KG1 (cell line): ENCODE data around the gene PPM1K.
"Not testable (repeated sequence)": the region's sequence is repeated elsewhere in the genome, so short reads cannot be mapped to it uniquely, and the experiment has no call there.

Experiments
- DNase-seq: peaks from one replicate; lab custom pipeline; 2025; lab: John Stamatoyannopoulos, UW

Gene PPM1K

DNA sequence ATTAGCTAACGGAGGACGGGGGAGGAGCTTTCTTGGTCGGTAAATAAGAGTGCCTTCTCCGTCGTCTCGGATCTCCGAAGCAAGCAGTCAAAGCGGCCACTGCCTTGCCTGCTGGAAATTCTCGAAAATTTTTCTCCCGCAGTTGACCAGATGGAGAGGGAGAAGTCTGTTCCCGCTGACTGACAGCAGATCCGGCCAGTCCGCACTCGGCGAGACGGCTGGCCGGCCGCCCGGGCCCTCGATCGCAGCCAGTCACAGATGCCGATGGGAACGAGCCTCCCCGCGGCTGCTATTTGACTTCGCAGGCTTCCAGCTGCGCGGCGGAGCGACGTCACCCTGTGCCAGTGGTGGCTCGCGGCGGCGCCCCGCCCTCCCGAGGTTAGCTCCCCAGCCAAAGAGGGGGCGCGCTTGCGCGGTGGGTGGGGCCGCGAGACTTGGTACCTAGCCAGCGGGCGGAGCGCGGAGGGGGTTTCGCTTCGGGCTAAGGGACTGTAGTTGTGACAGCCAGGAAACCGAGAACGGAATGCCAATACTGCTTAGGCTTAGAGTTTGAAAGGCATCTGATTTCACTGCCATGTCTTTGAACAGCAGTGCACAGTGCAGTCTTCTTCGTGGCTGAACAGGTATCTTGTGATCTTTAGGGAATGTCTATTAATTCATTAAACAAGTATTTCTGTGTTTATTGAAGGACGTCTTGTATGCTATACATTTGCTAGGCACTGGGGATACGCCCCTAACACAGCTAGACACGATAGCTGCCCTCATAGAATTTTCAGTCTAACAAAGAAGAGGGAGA is at the start of gene PPM1K:
Gene PPM1K (minus strand): TSS at position 123 of the 796 bp plus-strand sequence. CDS start 5,978 bp downstream, outside the sequence.
- peak; percentile 95 for DNase-seq

DNA sequence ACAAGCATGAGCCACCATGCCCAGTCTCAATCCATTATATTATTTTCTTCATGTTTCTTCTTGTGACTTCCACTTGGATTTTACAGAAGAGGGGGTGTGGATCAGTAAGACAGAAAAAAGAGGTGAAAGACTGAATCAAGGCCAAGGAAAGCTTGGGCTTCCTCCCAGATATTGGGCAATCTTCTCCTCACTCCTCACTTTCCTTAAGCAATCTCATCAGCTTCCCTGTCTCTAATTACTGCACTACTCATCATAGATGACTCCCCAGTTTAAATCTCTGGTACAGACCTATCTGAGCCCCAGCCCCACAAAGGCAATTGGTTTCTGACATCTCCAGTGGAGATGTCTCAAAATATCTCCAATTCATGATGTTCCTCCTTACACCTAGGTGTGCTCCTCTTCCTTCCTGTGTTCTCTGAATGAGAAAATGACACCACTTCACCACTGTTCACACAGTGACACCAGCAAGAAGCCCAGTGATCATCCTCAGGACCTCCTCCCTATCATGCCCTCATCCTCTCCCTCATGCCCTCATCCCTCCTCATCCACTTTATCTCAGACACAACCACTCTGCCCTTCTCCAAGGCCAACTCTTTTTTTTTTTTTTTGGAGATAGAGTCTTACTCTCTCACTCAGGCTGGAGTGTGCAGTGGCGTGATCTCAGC is 49.5 kb upstream of the PPM1K start:
- no peak for DNase-seq

DNA sequence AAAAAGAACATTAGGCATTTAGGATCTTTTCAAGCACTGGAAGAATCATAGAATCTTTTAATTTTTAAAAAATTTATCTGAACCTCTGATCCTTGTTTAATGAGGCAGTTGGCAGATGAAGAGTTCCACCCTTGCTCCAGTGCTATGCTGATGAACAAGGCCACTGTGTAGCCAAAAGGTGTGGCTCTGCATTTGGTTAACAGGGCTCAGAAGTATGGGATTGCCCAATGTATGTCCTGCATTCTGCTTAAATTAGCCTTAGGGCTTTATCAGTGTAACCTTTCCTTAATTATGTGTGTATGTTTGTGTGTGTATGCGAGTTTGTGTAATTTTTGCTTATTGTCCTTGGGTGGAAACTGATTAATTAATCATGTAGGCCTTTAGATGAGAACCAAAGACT is 43.3 kb upstream of the PPM1K start:
- no peak for DNase-seq

DNA sequence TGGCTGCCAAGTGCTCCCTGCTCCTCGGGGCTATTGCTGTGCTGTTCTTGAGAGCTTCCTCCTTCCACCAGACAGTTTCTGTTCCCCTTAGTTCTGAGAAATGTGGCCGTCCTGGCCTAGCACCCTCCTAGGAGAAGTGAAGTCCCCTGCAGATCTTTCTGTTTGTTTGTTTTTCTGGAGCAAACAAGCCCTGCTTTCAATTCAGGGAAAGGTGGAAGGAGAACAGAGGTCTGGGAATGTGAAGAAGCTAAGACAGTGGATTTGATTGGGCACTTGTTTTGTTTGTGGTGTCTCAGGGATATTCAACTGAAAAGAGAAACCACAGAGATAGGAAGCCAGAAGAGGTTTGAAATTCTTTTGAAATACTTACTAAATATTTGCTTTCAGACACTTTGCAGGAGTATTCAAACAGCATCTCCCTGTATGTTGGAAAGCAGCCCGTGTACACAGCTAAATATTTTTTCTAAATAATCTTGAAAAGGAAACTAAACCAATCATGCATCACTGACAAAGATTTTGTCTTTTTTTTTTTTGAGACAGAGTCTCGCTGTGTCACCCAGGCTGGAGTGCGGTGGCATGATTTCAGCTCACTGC is 36.5 kb upstream of the PPM1K start:
- peak; percentile 57 for DNase-seq

DNA sequence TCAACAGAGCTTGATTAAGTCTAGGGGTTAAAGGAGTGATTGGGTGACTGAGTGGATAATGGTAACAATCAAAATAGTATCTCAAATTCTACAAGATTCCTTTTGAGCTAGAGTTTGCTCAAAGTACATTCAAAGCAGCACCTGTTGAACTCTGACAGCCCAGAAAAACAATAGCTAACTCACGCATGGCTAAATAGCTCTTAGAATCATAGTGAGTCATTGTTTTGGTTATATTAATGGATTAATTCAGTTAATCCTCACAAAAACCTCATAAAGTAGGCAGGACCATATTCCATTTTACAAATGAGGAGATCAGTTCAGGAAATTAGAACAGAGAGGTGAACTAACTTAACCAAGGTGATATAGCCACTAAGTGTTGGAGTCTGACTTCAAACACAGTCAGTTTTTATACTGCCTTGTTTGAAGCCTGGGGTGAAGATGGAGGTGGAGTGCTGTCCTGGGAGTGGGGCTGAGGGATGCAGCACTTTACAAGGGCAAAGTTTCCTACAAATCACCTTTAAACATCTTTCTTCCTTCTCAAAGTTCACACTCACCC is 35.9 kb upstream of the PPM1K start:
- DNase-seq = peak; percentile 57

DNA sequence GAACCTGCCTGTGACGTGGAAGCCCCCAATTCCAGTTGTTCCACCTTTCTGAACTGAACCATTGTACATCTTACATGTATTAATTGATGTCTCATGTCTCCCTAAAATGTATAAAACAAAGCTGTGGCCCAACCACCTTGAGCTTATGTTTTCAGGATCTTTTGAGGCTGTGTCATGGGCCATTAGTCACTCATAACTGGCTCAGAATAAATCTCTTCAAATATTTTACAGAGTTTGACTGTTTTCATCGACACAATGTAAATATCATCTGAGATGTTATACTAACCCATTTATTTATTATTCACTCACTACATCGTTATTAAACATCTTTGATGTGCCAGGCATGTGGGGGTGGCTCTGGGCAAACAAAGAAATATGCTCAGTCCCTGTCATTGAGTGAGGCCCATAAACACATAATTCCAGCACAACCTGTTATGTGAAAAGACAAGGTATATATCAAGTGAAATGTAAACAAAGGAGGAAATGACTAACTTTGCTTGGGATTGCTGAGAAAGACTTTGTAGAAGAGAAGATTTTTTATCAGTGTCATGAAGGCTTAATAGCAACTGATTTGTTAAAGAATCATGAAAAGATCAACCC is 34.5 kb upstream of the PPM1K start:
- DNase-seq = no peak

DNA sequence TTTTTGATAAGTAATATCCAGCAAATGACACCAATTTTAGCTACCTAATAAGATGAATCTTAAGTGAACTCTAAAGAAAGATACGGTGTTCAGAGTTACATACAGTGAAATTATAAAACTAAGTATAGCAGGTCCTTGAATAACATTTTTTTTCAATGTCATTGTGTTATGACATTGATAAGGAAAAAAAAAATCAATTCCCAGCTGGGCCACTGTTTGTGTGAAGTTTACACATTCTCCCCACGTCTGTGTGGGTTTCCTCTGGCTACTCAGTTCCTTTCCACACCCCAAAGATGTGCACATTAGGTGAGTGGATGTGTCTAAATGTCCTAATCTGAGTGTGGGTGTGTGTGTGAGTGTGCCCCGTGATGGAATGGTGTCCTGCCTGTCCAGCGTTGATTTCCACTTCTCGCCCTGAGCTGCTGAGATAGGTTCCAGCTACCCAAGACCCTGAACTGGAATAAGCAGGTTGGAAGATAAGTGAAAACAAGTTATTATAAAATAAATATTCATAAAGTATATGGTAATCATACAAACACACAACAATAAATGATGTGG is 31.2 kb upstream of the PPM1K start:
- no peak for DNase-seq

DNA sequence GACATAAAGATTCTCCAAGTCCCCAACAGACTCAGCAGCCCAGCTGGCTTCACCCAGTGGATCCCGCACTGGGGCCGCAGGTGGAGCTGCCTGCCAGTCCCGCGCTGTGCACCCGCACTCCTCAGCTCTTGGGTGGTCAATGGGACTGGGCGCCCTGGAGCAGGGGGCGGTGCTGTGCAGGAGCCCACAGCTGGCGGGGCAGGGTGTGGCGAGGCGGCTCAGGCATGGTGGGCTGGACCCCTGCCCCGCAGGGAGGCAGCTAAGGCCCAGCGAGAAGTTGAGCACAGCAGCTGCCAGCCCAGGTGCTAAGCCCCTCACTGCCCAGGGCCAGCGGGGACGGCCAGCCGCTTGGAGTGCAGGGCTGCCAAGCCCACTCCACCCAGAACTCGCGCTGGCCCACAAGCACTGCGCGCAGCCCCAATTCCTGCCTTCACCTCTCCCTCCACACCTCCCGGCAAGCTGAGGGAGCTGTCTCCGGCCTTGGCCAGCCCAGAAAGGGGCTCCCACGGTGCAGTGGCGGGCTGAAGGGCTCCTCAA is 28.8 kb upstream of the PPM1K start:
- not testable (repeated sequence) for DNase-seq

DNA sequence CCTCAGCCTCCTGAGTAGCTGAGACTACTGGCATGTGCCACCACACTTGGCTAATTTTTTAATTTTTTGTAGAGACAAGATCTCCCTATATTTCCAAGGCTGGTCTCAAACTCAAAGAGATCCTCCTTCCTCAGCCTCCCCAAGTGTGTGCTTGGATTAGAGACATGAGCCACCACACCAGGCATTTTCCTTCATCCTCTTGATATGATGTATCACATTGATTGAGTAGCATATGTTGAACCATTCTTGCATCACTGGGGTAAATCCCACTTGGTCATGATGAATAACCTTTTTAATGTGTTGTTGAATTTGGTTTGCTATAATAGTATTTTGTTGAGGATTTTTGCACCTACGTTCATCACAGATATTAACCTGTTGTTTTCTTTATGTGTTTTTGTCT is 24.2 kb upstream of the PPM1K start:
- DNase-seq = no peak

DNA sequence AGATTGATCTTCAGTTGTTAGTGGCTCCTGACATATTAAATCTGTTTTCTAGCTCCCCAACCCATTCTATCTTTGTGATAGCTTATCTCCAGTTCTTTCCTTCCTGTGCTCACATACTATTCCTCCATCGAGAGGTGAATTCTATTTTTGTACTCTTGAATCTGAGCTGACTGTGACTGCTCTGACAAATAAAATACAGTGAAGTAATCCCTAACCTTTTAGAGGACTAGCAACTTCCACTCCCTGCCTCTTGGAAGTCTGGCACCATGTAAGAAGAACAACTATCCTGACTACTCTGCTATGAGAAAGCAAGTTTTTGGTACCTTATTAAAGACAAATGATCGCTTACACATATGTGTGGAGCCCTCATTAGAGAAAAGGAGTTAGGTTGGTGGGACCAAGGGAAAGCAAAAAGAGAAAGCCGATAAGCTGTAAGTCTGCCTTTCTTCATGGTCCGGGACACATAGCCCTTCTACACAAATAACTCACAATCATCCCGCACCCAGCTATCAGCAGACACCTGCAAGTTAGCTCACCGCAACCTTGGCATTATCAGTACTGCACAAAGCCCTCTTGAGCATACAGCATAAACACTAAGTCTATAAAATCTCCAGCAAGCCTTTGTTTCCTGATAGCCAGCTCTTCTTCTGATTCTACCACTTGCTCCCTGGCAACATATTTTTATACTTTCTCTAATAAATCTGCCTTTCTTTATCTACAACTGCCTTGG is 13.5 kb upstream of the PPM1K start:
- DNase-seq = no peak

DNA sequence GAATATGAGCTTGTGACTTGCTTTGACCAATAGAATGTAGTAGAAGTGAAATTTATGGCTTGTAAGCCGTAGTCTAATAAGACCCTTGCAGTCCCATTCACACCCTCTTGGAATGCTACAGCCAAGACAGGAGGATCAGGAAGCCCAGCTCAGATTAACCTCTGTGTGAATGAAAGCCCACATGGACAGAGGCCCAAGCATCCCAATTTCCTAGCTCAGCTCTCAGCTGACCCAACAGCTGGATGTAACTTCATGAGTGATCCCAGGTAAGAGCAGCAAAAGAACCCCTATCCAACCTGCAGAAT is 12.8 kb upstream of the PPM1K start:
- no peak for DNase-seq

DNA sequence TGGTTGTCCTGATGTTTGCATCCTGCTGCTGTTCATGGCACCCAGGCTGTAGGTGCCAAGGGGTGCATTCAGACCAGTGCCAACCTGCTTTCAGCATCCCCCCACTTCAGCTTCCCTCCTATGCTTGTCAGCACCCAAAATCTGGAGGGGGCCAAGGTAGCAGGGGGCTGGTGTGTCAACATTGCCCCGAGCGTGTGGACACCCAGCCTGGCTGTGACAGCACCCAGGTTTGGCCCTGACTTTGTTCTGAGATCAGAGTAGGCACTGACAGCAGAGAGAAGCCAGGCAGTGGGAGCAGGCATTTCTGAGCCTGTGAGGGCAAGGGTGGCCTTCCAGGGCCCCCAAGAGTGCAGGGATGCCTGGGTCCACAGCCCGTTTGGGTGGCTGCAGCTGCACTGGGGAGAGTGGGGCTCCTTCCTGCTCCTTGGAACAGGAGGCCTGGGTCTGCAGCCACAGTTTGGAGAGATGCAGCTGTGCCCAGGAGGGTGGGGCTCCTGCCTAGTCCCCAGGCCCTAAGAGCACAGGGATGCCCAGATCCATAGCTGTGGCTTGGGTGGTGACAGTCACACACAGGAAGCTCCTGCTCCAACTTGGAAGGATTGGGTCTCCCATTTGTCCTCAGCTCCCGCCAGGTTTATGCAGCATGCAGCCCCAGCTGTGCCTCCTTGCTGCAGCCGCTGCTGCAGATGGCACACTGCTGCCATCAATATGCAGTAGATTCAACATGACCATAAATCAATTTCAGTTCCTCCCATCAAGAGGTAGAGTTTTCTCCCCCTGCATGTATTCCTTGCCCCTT is 12.3 kb upstream of the PPM1K start:
- DNase-seq = no peak

DNA sequence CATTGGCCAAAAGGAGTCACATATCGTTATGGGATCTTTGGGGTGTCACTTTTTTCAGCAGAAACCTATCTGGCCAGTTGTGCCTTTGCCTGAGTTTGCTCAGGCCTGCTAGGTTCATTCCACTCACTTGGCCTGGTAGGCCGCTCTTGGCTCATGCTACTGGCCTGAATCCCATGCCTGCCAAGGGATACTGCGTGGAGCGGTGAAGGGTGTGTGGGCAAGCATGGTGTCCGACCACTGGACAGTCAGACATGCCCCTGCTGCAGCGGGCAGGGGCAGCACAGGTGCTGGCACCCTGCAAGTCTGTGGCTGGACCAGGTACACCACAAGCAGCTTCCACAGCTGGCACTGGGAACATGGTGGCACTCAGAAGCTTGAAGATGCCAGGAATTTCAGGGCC is 11.3 kb upstream of the PPM1K start:
- DNase-seq = no peak

DNA sequence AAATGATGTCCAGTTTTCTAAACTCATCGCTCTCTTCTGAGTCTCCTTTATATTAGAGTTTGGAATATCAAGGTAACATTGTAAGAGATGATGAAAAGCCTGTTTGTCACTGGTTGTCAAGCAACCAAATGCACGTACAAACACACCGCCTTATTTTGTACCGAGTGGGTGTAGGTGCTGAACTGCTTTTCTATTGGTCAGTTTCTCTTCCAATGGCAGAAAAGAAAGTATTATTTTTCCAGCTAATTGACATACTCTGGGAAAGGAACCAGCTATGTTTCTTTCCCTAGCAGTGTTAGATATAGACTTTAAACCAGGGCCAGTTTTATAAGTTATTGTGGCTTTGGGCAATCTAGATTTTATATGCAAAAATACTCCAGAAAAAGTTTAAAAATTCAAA is 6.6 kb upstream of the PPM1K start:
- DNase-seq = no peak

DNA sequence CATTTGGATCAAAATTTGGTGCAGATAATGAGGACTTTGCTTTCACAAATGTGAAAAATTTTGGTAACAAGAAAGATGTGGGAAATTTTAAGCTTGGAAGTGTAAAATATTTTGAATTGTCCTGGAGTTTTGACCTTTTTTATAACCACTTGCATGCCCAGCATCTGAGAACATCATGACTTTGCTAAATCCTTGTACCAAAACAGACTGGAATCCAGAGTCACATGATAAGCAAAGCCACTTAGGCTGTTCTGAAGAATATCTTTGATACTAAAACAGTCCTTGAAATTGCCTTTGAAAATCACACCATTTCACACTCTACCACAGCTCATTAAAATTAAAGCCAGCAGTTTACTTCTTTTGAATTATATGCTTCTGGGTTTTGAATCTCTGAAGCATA is 2.5 kb upstream of the PPM1K start:
- DNase-seq = no peak

DNA sequence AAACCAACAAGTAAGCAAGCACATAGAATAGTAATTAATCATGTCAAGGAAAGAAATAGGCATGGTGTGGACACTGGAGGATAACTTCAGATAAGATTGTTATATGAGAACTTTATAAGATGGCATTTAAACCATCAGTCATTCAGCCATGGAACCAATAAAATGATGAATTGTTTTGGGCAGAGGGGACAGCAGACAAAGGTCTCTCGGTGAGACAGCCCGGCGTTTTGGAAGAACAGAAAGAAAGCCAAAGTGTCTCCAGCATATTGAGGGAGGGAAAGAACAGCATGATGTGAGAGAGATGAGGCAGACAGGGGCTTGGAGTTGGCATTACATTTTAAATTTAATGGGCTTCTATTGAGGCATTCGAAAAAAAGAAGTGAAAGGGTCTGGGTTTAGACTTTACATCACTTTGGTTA is 883 bp upstream of the PPM1K start:
- DNase-seq = no peak

DNA sequence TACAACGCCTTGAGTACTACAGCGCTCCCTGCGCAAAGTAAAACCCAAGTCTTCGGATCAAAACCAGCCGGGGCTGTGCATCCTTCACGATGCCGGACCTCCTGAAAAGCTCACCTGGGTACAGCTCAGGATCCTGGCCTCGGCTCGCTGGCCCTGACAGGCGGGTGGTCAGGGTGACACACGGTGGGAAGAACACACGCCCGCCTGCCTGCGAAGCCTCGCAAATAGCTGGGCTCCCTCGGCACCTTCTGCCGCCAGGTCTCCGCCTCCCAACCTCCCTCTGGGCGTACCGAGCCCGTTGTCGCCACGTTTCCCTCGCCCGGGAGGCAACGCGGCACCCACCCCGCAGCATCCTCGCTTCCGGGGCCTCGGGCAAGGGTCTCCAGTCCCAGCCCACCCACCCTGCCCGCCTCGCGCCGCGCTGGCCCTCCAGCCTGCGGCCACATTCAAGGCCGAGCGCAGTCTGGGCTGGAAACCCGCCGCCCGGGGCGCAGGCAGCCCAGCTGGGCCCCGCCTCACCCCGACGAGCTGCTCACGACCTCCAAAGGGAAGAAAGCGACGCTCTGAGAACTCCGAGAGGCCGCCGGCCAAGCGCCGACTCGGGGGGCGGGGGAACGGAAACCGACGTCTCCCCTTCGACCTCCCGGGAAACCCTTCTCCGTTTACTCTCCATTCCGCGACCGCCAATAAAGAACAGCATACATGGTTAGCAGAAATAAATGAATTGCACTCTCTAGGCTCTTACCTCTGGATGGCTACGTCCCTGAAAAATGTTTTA is 511 bp downstream of the PPM1K start:
- peak; percentile 44 for DNase-seq

DNA sequence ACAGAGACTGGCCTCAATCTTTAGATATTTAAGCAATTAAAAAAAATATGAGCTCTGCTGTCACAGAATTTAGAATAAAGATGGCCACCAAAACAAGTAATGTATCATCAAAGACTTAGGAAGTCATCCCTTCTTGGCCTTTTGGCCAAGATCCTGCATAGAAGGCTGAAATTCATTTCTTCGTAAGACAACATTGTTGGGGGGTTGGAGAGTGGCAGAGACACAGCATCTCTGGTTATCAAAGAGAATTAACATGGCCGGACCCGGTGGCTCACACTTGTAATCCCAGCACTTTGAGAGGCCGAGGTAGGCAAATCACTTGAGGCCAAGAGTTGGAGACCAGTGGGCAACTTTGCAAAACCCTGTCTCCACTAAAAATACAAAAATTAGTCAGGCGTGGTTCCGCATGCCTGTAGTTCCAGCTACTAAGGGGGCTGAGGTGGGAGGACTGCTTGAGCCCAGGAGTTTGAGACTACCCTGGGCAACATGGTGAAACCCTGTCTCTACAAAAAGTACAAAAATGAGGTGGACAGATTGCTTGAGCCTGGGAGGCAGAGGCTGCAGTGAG is 4.0 kb downstream of the PPM1K start:
- no peak for DNase-seq

DNA sequence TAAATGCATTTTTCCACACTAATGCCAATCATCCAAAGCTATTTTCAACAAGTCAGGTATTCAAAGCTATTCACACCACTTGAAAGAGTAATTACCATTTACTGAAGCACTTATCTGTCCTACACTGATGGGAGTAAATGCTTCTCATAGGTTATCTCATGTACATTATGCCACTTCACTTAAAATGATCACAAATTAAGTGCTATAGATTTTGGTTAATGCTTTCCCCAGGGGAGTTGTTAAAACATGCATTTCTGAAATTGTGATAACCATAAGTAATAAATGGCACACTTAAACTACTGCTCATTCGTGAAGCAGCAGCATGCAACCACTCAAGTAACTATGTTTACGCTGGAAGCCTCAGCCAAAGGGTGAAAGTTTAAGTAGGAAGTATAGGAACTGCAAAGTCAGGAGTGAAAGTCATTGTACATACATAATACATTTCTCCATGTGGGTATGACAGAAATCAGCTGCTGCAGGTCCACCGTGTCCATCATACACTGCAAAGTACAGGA is 6.6 kb downstream of the PPM1K start:
- DNase-seq = no peak
